Mucosa of descending colon (tissue), 3 donors: ENCODE measurements around the gene TMPRSS5. TPM values are rescaled to one million over a fixed set of nuclear protein-coding genes. Genes with fewer than 3 reads are reported as not detected.

Experiments used
- ATAC-seq: fragments of 200-7000 bp; cut with Tn5 transposase; one replicate; pipeline ENCODE4 v1.9.1; 2020; ENCODE audit warnings: mild to moderate bottlenecking, moderate library complexity
- DNase-seq, 3 donors: peaks; one replicate each; pipeline ENCODE4 v3.0.0-alpha.2; 2020
- H3K36me3 ChIP-seq: fragments of 200-600 bp; one replicate; pipeline ENCODE4 v1.8.0; 2021; ENCODE audit warnings: low read depth, mild to moderate bottlenecking
- H3K4me1 ChIP-seq: fragments of 200-600 bp; one replicate; pipeline ENCODE4 v1.8.0; 2021; ENCODE audit warnings: low read depth, mild to moderate bottlenecking
- H3K4me3 ChIP-seq: fragments of 200-600 bp; one replicate; pipeline ENCODE4 v1.8.0; 2021; ENCODE audit warnings: mild to moderate bottlenecking
- H3K9me3 ChIP-seq: fragments of 200-600 bp; one replicate; pipeline ENCODE4 v1.8.0; 2021; ENCODE audit warnings: mild to moderate bottlenecking
- intact Hi-C, 2 donors: fragments of 100-400 bp; cut with DNase I in 1 of 2; cut with micrococcal nuclease in 1 of 2; formaldehyde crosslinking; loops; one replicate each; pipeline versions ENCODE4 v1.11.0 to v1.11.1; 2022; cut with DNase I, micrococcal nuclease
- long read RNA-seq, 2 donors: library from polyadenylated mRNA; unstranded; transcript quantifications; one replicate each; pipeline ENCODE4 v2.0.0, GENCODE V29; 2019 to 2021
- total RNA-seq, 3 donors: library from RNA; stranded (reverse); fragmentation: NEBNext Ultra II Directional in 2 of 3; extraction: Animal tissue kit (Norgen Biotek cat#: 25700) in 2 of 3; gene quantifications; one replicate each; pipeline versions ENCODE4 v1.2.1 to v1.2.4, GENCODE V29; 2021 to 2023
- TF ChIP-seq, protein P1 (sequence below): fragments of 200-600 bp; IDR thresholded peaks from one replicate; pipeline ENCODE4 v1.8.0; 2022; ENCODE audit warnings: antibody characterized with exemption, mild to moderate bottlenecking
- donor health status: DM: no; HTN: no; CAD: no; lungs with moderate emphysema.
- donor health status: DM: no; HTN: no; CAD: no.
- donor health status: DM: no; HTN: yes; CAD: no.

The TMPRSS5 gene
- 1 to 10 TPM in 1 of 3 donors, under 1 TPM in 2; 0.70 to 1.6 (median 0.81) TPM for total RNA-seq
- long read RNA-seq, donor 1, result 0 reads
- long read RNA-seq, donor 2, result 0 reads

- Histone ChIP-seq H3K9me3 (peaks cover 13% of the 10 kb centered on the region), H3K4me1 (no peaks in the 10 kb centered on the region), H3K36me3 (no peaks in the 10 kb centered on the region), H3K4me3 (no peak within 1 kb of the TSS)
- DNase-seq (no peak), ATAC-seq (no peak)
- TF ChIP-seq, protein P1, sequence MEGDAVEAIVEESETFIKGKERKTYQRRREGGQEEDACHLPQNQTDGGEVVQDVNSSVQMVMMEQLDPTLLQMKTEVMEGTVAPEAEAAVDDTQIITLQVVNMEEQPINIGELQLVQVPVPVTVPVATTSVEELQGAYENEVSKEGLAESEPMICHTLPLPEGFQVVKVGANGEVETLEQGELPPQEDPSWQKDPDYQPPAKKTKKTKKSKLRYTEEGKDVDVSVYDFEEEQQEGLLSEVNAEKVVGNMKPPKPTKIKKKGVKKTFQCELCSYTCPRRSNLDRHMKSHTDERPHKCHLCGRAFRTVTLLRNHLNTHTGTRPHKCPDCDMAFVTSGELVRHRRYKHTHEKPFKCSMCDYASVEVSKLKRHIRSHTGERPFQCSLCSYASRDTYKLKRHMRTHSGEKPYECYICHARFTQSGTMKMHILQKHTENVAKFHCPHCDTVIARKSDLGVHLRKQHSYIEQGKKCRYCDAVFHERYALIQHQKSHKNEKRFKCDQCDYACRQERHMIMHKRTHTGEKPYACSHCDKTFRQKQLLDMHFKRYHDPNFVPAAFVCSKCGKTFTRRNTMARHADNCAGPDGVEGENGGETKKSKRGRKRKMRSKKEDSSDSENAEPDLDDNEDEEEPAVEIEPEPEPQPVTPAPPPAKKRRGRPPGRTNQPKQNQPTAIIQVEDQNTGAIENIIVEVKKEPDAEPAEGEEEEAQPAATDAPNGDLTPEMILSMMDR, result no peak
- intact Hi-C loops, result no loop called here
These were observed at the start of gene TMPRSS5 for GRCh38 chr11:113705871-113706655. TSS of gene TMPRSS5 (minus strand) at chr11:113706308. CDS start at chr11:113706224, 84 bp downstream.

DNA sequence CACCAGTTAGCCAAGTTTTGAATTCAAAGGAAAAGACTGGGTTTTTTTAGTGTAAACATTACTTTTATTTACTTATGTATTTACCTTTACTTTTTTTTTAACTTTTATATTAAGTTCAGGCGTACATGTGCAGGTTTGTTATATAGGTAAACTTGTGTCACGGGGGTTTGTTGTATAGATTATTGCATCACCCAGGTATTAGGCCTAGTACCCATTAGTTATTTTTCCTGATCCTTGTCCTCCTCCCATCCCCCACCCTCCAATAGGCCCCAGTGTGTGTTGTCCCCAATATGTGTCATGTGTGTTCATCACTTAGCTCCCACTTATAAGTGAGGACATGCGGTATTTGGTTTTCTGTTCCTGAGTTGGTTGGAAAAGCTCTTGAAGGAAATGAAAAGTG lies 46.8 kb upstream of the TMPRSS5 start:
- TF ChIP-seq, protein P1, result no peak
- Histone ChIP-seq H3K4me1 (no peaks in the 10 kb centered on the region), H3K9me3 (no peaks in the 10 kb centered on the region), H3K4me3 (no peak overlapping the region), H3K36me3 (no peaks in the 10 kb centered on the region)
- ATAC-seq, result no peak
- intact Hi-C loops, result no loop called here
- DNase-seq, result no peak

DNA sequence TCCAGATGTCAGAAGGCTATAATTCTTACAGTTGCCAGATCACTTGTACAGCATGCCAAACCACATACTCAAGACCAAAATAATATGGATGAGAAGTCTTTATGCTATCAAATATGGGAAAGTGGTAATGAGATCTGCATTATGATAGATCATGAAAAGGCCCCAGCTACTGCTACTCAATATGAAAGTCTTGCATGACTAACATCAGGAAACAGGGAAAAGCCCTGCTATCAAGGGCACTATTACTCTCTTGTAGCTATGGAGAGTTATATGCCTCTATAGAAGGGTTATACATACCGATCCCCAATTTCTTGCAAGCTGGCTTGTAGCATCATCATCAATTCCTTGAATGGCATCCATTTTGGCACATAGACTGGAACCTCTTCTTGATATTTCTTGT lies 30.2 kb upstream of the TMPRSS5 start:
- Histone ChIP-seq H3K36me3 (peaks cover 4% of the 10 kb centered on the region), H3K4me3 (no peak overlapping the region), H3K9me3 (no peaks in the 10 kb centered on the region), H3K4me1 (no peaks in the 10 kb centered on the region)
- intact Hi-C loops, result loop anchor here in 1 of 2 donors (10.0 kb wide), 1 partner anchor 432 kb away; no protein-coding TSS in a partner anchor
- ATAC-seq, result no peak
- no peak for DNase-seq
- TF ChIP-seq, protein P1, result no peak

DNA sequence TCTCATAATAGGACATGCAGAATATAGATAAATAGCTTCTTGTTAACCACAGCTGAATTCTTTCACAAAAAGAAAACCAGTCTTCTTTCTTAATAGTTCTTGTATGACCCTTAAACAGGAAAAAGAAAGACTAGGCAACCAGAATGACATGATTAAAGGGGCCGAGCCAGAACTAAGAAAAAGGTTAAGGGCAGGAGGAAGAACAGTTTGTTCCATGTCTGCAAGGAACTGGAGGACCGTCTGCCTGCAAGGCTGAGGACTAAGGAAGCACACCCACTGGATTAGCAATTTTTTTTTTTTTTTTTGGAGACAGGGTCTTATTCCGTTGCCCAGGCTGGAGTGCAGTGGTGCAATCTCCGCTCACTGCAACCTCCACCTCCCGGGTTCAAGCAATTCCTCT lies 26.0 kb upstream of the TMPRSS5 start:
- Histone ChIP-seq H3K36me3 (no peaks in the 10 kb centered on the region), H3K4me3 (no peak overlapping the region), H3K9me3 (no peaks in the 10 kb centered on the region), H3K4me1 (no peaks in the 10 kb centered on the region)
- intact Hi-C loops, result loop anchor here in 1 of 2 donors (10.0 kb wide), 1 partner anchor 427 kb away; no protein-coding TSS in a partner anchor
- ATAC-seq, result no peak
- TF ChIP-seq, protein P1, result no peak
- no peak for DNase-seq

GRCh38 chr11:113730887-113731726 lies 25.0 kb upstream of the TMPRSS5 start:
- intact Hi-C loops, result loop anchor here in 1 of 2 donors (10.0 kb wide), 1 partner anchor 426 kb away; no protein-coding TSS in a partner anchor
- Histone ChIP-seq H3K9me3 (no peaks in the 10 kb centered on the region), H3K36me3 (no peaks in the 10 kb centered on the region), H3K4me3 (no peak overlapping the region), H3K4me1 (no peaks in the 10 kb centered on the region)
- TF ChIP-seq, protein P1, result no peak
- peak in 1 of 3 donors; percentile 58 for DNase-seq
- ATAC-seq, result peak; percentile 76
